ENCODE data around the gene NUP205. TPM values are rescaled to one million over a fixed set of nuclear protein-coding genes. Genes with fewer than 3 reads are reported as not detected.

NUP205 gene
- total and polyA plus RNA-seq, 11 donors = 9.4 to 18.6 (median 13.6) TPM

DNA sequence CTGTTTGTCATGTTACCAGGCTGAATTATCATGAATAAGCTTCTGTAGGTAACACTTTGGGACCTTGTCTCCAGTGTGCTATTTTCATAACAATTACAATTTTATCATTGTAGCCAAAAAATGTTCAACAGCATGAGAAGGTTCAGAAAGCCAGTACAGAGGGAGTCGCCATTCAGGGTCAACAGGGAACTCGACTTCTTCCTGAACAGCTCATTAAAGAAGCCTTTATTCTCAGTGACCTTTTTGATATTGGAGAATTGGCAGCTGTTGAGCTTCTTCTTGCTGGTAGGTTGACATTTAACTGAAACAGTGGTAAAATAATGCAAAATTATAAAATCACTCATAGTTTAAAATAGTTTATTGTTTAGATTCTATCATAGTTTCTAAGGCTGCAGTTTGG lies 15.8 kb downstream of the NUP205 start:
- WGBS, 4 donors = 65 to 84% (median 74%) methylated on average over 2 of the region's 2 CpGs
- H3K36me3 ChIP-seq = peaks cover 0 to 75% (median 67%) of the 10 kb centered on the region in 9 donors
- no peaks in the 10 kb centered on the region for H3K9me3 ChIP-seq
- H3K27ac ChIP-seq = no peak overlapping the region
- no peak overlapping the region for H3K4me3 ChIP-seq
- peaks cover 0 to 5% (median 0%) of the 10 kb centered on the region in 12 donors for H3K4me1 ChIP-seq
- no peak for TF ChIP-seq POLR2A (IDR thresholded peaks at IDR 0.05)
- TF ChIP-seq, protein P1, sequence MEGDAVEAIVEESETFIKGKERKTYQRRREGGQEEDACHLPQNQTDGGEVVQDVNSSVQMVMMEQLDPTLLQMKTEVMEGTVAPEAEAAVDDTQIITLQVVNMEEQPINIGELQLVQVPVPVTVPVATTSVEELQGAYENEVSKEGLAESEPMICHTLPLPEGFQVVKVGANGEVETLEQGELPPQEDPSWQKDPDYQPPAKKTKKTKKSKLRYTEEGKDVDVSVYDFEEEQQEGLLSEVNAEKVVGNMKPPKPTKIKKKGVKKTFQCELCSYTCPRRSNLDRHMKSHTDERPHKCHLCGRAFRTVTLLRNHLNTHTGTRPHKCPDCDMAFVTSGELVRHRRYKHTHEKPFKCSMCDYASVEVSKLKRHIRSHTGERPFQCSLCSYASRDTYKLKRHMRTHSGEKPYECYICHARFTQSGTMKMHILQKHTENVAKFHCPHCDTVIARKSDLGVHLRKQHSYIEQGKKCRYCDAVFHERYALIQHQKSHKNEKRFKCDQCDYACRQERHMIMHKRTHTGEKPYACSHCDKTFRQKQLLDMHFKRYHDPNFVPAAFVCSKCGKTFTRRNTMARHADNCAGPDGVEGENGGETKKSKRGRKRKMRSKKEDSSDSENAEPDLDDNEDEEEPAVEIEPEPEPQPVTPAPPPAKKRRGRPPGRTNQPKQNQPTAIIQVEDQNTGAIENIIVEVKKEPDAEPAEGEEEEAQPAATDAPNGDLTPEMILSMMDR (IDR thresholded peaks at IDR 0.05) = no peak
- H3K27me3 ChIP-seq = no peaks in the 10 kb centered on the region
- intact Hi-C loops (cut with DNase I) = loop anchor here in 1 of 10 donors (10.0 kb wide), 1 partner anchor 61 kb away; no protein-coding TSS in a partner anchor
- ATAC-seq (no peak), DNase-seq (no peak)

DNA sequence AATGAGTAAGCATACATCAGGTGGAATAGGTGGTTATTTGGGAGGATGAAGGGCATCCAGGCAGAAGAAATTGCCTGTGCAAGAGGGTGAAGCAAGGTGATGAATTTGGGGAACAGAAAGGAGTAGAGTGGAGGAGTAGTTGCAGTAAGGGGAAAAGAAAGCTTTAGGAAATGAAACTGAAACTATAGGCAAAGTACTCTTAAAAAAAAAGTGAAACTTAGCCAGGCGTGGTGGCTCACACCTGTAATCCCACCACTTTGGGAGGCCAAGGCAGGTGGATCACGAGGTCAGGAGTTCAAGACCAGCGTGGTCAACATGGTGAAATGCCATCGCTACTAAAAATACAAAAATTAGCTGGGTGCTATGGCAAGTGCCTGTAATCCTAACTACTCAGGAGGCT lies 17.6 kb downstream of the NUP205 start:
- TF ChIP-seq, protein P1 (IDR thresholded peaks at IDR 0.05) = no peak
- TF ChIP-seq POLR2A (IDR thresholded peaks at IDR 0.05) = no peak
- H3K36me3 ChIP-seq = peaks cover 2 to 93% (median 84%) of the 10 kb centered on the region in 9 donors
- ATAC-seq = no peak
- 95 to 97% (median 95%) methylated on average over 4 of the region's 4 CpGs for WGBS, 4 donors
- intact Hi-C loops (cut with DNase I) = loop anchor here in 1 of 10 donors (10.0 kb wide), 1 partner anchor 60 kb away; no protein-coding TSS in a partner anchor
- no peak overlapping the region for H3K27ac ChIP-seq
- no peaks in the 10 kb centered on the region for H3K9me3 ChIP-seq
- no peak overlapping the region for H3K4me3 ChIP-seq
- H3K4me1 ChIP-seq = peaks cover 0 to 5% (median 0%) of the 10 kb centered on the region in 12 donors
- no peak for DNase-seq
- H3K27me3 ChIP-seq = no peaks in the 10 kb centered on the region

GRCh38 chr7:135578569-135578968 lies 20.9 kb downstream of the NUP205 start:
- Histone ChIP-seq H3K36me3 (peaks cover 2 to 100% (median 98%) of the 10 kb centered on the region in 9 donors), H3K27ac (no peak overlapping the region), H3K27me3 (no peaks in the 10 kb centered on the region), H3K4me1 (peaks cover 0 to 5% (median 0%) of the 10 kb centered on the region in 12 donors), H3K9me3 (no peaks in the 10 kb centered on the region), H3K4me3 (no peak overlapping the region)
- TF ChIP-seq POLR2A (IDR thresholded peaks at IDR 0.05) = no peak
- TF ChIP-seq, protein P1 (IDR thresholded peaks at IDR 0.05) = no peak
- ATAC-seq (no peak), DNase-seq (no peak)
- WGBS, 4 donors = 82 to 89% (median 84%) methylated on average over 3 of the region's 3 CpGs
- intact Hi-C loops (cut with DNase I) = loop anchor here in 1 of 10 donors (10.0 kb wide), 1 partner anchor 56 kb away; no protein-coding TSS in a partner anchor

DNA sequence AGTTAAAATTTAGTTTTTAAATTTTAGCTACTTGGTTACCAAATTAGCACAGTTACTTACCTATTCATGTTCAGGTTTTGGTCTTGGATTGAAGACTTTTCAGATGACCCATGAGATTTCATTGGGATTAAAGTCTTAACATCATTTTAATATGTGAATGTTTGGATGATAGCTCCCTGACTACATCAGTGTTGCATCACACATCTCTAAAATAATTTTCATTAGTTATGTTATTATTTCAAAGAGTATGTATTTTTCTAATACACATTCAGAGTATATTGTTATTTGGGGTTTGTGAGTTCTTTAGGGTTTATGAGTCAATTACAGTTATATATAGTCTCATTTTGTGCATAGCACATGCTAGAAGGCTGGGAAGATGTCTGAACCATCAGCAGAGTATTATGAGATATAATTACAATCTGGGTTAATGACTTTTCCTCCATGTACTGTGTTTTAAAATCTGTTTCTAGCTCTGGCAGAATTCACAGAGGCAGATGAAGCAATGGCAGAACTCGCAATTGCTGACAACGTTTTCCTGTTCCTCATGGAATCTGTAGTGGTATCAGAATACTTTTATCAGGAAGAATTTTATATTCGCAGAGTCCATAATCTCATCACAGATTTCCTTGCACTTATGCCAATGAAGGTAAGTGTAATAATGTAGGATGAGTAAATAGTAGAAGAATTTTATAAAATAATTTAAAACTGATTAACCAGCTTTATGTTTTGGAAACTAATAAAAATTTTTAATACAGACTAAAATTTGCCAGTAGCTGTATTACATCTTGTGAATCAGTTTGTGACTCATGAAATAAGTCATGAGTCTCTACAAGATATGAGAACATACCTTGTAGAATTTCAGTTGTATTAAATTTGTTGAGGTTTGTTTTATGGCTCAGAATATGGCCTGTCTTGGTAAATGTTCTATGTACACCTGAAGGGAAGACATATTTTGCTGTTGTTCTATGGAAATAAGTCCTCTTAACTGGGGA lies 26.9 kb downstream of the NUP205 start:
- peaks cover 0 to 9% (median 0%) of the 10 kb centered on the region in 12 donors for H3K9me3 ChIP-seq
- TF ChIP-seq, protein P1 (IDR thresholded peaks at IDR 0.05) = no peak
- TF ChIP-seq POLR2A (IDR thresholded peaks at IDR 0.05) = no peak
- no peak overlapping the region for H3K4me3 ChIP-seq
- no peaks in the 10 kb centered on the region for H3K4me1 ChIP-seq
- ATAC-seq (no peak), DNase-seq (no peak)
- intact Hi-C loops (cut with DNase I) = no loop called here
- H3K27me3 ChIP-seq = no peaks in the 10 kb centered on the region
- WGBS, 4 donors = 82 to 93% (median 89%) methylated on average over 3 of the region's 3 CpGs
- no peak overlapping the region for H3K27ac ChIP-seq
- peaks cover 0 to 100% (median 96%) of the 10 kb centered on the region in 9 donors for H3K36me3 ChIP-seq

Measured in heart left ventricle (tissue), 16 donors.